ENCODE measurements around the gene OGFRL1.

DNA sequence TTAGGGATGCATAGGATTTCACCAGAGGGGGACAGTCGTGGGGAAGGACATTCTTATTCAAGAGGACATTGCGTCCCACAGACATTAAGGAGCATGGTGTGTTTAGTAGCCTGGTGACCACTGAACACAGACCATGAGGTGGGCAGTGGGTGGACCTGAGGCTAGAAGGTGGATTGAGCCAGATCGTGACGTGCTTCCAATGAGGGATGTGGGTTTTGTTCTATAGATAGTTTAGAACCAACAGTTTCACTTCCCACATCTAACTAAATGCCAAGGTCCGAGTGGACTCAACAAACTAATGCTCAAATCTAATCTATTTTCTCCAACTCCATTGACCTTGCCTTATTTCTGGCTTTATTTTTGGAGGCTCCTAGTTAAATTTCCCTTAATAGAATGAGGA, 58.5 kb downstream of the OGFRL1 start:
- no peak for TF ChIP-seq TAF1 (IDR thresholded peaks at IDR 0.05; ENCODE audit: borderline replicate concordance, insufficient read depth, low read length)
- TF ChIP-seq POLR2AphosphoS5 (IDR thresholded peaks at IDR 0.05; ENCODE audit: low read depth, low read length): no peak

Measured in PFSK-1 (cell line).